ENCODE measurements around the gene RPL7L1. TPM values are rescaled to one million over a fixed set of nuclear protein-coding genes. Genes with fewer than 3 reads are reported as not detected.
"Not testable (repeated sequence)": the region's sequence is repeated elsewhere in the genome, so short reads cannot be mapped to it uniquely, and the experiment has no call there.

The RPL7L1 gene
- total RNA-seq, 1 donor from 2014 or later, result 80.2 TPM

DNA sequence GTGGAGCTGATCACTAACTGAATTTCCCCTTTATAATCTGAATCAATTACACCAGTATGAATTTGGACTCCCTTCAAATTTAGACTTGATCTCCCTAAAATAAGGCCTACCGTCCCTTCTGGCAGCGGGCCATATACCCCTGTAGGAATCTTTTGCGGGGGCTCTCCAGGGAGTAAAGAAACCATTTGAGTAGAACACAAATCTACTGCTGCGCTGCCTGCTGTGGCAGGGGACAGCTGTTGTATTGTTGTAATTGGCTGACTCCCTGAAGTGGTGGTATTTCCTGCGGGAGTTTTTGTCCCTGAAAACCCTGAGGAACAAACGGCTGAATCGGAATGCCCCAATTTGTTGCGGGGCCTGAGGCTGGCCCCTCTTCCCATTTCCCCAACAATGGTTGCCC lies 20.5 kb downstream of the RPL7L1 start:
- TF ChIP-seq, protein P1, sequence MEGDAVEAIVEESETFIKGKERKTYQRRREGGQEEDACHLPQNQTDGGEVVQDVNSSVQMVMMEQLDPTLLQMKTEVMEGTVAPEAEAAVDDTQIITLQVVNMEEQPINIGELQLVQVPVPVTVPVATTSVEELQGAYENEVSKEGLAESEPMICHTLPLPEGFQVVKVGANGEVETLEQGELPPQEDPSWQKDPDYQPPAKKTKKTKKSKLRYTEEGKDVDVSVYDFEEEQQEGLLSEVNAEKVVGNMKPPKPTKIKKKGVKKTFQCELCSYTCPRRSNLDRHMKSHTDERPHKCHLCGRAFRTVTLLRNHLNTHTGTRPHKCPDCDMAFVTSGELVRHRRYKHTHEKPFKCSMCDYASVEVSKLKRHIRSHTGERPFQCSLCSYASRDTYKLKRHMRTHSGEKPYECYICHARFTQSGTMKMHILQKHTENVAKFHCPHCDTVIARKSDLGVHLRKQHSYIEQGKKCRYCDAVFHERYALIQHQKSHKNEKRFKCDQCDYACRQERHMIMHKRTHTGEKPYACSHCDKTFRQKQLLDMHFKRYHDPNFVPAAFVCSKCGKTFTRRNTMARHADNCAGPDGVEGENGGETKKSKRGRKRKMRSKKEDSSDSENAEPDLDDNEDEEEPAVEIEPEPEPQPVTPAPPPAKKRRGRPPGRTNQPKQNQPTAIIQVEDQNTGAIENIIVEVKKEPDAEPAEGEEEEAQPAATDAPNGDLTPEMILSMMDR (IDR thresholded peaks at IDR 0.05; ENCODE audit: partially characterized antibody, unreplicated experiment), result no peak
- H3K27me3 Mint-ChIP-seq (ENCODE audit: unreplicated experiment), result no peaks in the 10 kb centered on the region
- H3K36me3 Mint-ChIP-seq (ENCODE audit: unreplicated experiment), result no peaks in the 10 kb centered on the region
- H3K4me3 Mint-ChIP-seq (ENCODE audit: unreplicated experiment), result peak overlapping the region; percentile 11
- no peak for DNase-seq
- peaks cover 13% of the 10 kb centered on the region for H3K4me1 Mint-ChIP-seq (ENCODE audit: low read depth, unreplicated experiment)
- H3K9me3 Mint-ChIP-seq (ENCODE audit: unreplicated experiment), result peaks cover 3% of the 10 kb centered on the region
- no peak overlapping the region for H3K27ac Mint-ChIP-seq (ENCODE audit: unreplicated experiment)

DNA sequence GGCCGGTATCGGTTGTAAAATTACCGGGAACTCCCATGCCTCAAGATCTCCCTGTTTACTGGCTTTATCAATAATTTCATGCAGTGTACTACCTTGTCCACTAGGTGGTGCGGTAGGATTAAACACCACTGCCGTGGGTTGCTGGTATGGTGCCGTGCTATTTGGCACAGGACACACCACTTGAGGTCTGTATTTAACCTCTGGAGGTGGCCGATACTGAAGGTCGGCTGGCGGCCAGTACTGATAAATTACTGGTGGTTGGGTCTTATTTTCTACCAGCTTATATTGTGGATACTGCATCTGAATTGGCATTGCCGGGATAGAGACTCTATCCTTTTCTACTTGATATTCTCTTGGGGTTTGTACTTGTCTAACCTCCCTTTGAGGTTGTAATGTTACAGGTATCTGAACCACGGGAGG lies 22.1 kb downstream of the RPL7L1 start:
- TF ChIP-seq, protein P1 (IDR thresholded peaks at IDR 0.05; ENCODE audit: partially characterized antibody, unreplicated experiment), result peak; percentile 87
- Mint-ChIP-seq H3K27me3 (ENCODE audit: unreplicated experiment) (peaks cover 3% of the 10 kb centered on the region), H3K4me3 (ENCODE audit: unreplicated experiment) (peak overlapping the region; percentile 43), H3K36me3 (ENCODE audit: unreplicated experiment) (no peaks in the 10 kb centered on the region), H3K9me3 (ENCODE audit: unreplicated experiment) (peaks cover 2% of the 10 kb centered on the region), H3K4me1 (ENCODE audit: low read depth, unreplicated experiment) (peaks cover 13% of the 10 kb centered on the region), H3K27ac (ENCODE audit: unreplicated experiment) (peak overlapping the region; percentile 2)
- DNase-seq, result peak; percentile 56

DNA sequence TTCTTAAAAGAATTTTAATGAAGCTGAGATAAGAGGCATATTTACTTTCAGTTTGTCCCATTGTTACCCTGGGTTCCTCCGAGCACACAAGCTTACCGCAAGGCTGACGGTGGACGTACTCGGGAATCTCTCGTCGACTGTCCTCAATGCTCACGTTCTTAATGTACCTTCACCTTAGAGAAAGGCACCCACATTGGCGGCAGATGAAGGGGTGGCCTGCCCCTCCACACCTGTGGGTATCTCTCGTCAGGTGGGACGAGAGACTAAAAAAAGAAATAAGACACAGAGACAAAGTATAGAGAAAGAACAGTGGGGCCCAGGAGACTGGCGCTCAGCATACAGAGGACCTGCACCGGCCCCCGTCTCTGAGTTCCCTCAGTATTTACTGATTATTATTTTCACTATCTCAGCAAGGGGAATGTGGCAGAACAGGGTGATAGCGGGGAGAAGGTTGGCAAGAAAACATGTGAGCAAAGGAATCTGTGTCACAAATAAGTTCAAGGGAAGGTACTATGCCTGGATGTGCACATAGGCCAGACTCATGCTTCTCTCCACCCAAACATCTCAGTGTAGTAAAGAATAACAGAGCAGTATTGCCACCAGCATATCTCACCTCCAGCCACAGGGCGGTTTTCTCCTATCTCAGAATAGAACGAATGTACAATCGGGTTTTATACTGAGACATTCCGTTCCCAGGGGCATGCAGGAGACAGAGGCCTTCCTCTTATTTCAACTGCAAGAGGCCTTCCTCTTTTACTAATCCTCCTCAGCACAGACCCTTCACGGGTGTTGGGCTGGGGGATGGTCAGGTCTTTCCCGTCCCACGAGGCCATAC lies 23.2 kb downstream of the RPL7L1 start:
- H3K4me3 Mint-ChIP-seq (ENCODE audit: unreplicated experiment); H3K36me3 Mint-ChIP-seq (ENCODE audit: unreplicated experiment); DNase-seq; H3K27me3 Mint-ChIP-seq (ENCODE audit: unreplicated experiment); H3K27ac Mint-ChIP-seq (ENCODE audit: unreplicated experiment); H3K9me3 Mint-ChIP-seq (ENCODE audit: unreplicated experiment): not testable (repeated sequence)
- H3K4me1 Mint-ChIP-seq (ENCODE audit: low read depth, unreplicated experiment), result peaks cover 13% of the 10 kb centered on the region

DNA sequence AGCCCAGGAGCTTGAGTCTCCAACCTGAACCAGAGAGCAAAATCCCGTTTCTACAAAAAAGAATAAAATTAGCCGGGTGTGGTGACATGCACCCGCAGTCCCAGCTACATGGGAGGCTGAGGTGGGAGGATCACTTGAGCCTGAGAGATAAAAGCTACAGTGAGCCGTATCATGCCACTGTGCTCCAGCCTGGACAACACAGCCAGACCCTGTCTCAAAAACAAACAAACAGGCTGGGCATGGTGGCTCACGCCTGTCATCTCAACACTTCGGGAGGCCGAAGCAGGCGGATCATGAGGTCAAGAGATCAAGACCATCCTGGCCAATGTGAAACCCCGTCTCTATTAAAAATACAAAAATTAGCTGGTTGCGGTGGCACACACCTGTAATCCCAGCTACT lies 25.1 kb downstream of the RPL7L1 start:
- no peaks in the 10 kb centered on the region for H3K36me3 Mint-ChIP-seq (ENCODE audit: unreplicated experiment)
- TF ChIP-seq, protein P1 (IDR thresholded peaks at IDR 0.05; ENCODE audit: partially characterized antibody, unreplicated experiment), result no peak
- no peak for DNase-seq
- no peak overlapping the region for H3K4me3 Mint-ChIP-seq (ENCODE audit: unreplicated experiment)
- H3K27me3 Mint-ChIP-seq (ENCODE audit: unreplicated experiment), result peaks cover 3% of the 10 kb centered on the region
- H3K4me1 Mint-ChIP-seq (ENCODE audit: low read depth, unreplicated experiment), result peaks cover 10% of the 10 kb centered on the region
- no peaks in the 10 kb centered on the region for H3K9me3 Mint-ChIP-seq (ENCODE audit: unreplicated experiment)
- H3K27ac Mint-ChIP-seq (ENCODE audit: unreplicated experiment), result no peak overlapping the region

DNA sequence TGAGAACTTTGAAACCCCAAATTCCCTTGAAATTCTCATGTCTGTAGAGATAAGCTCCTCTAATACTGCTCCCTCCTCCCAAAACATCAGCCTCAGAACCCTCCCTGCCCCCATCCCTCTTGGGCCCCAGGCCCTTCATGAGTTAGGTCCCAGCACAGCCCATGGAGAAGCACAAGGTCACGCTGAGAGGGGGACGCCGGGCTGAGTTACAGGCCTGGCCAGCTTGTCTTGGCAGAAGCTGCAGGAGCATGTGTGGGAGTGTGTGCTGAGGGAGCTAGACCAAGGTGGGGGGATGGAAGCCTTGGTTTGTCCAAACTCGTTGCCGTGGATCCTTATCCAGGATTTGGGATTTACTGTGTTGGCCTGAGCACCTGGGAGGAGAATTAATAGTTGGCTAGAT lies 27.9 kb downstream of the RPL7L1 start:
- Mint-ChIP-seq H3K27ac (ENCODE audit: unreplicated experiment) (no peak overlapping the region), H3K9me3 (ENCODE audit: unreplicated experiment) (no peaks in the 10 kb centered on the region)

More for the DNA sequence above, 27.9 kb downstream of the RPL7L1 start:
- Mint-ChIP-seq H3K36me3 (ENCODE audit: unreplicated experiment) (no peaks in the 10 kb centered on the region), H3K27me3 (ENCODE audit: unreplicated experiment) (peaks cover 6% of the 10 kb centered on the region), H3K4me3 (ENCODE audit: unreplicated experiment) (no peak overlapping the region), H3K4me1 (ENCODE audit: low read depth, unreplicated experiment) (peaks cover 2% of the 10 kb centered on the region)
- no peak for DNase-seq
- TF ChIP-seq, protein P1 (IDR thresholded peaks at IDR 0.05; ENCODE audit: partially characterized antibody, unreplicated experiment), result no peak

All from glutamatergic neuron (in vitro differentiated cells).